Fibroblast of peridontal ligament (primary cell): ENCODE data around the gene FGFBP2.

Source experiments
- DNase-seq: peaks from one replicate; pipeline ENCODE4 v3.0.0-alpha.2; 2010; ENCODE audit errors: extremely low read depth

The FGFBP2 gene, protein sequence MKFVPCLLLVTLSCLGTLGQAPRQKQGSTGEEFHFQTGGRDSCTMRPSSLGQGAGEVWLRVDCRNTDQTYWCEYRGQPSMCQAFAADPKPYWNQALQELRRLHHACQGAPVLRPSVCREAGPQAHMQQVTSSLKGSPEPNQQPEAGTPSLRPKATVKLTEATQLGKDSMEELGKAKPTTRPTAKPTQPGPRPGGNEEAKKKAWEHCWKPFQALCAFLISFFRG

DNA sequence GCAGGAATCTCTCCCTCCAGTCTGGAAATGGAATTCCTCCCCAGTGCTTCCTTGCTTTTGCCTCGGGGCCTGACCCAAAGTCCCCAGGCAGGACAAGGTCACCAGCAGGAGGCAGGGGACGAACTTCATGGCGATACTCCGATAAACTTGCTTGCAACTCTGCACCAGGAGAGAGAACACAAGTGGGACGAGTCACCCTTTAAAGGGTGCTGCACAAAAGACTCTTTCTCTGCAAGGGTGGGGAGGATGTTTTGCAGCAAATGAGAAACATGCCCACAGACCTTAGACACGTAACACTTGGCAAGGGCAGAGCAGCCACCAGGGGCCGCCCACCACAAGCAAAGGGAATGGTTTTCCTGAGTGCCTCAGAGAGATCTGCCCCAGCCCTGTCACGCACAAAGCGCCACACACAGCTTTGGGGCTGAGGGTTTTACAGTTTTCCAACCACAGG, at the start of gene FGFBP2:
Gene FGFBP2, minus strand, starts transcription at position 175 of the 451 bp plus-strand sequence. Its CDS starts 46 bp downstream, at position 129.
- DNase-seq = peak; percentile 57

DNA sequence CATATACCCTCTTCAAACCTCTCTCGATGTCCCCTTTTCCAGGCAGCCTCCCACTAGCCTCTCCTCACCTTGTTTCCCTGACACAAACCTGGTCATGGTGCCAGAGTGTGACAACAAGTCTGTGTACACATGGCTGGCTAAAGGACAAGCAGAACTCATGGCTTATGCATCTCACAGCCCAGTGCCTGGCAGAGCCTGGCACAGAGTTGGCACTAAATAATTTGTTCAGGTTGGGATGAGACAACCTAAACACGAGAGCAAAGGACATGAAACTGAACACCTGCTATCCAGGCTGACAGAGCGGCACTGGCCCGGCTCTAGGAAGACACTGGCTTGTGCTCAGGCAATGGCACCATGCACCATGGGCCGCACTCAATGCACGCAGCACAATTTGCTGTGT, 48.2 kb upstream of the FGFBP2 start:
- no peak for DNase-seq

DNA sequence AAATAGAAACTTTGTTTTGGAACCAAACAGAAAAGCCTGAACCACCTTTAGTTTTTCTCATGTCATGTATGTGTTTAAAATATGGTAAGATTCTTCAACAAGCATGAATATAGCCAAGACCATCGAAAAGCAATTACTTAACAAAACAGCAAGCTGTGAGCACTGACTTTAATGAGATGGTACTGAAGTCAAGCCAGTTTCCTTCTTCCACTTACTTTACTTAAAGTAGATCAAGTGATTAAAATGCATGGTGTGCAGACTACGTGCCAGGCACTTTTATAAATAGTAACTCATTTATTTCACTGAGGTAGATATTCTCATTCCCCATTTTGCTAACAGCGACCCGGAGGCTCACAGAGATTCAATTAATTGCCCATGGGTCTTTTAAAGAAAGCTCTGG, 46.2 kb upstream of the FGFBP2 start:
- no peak for DNase-seq

DNA sequence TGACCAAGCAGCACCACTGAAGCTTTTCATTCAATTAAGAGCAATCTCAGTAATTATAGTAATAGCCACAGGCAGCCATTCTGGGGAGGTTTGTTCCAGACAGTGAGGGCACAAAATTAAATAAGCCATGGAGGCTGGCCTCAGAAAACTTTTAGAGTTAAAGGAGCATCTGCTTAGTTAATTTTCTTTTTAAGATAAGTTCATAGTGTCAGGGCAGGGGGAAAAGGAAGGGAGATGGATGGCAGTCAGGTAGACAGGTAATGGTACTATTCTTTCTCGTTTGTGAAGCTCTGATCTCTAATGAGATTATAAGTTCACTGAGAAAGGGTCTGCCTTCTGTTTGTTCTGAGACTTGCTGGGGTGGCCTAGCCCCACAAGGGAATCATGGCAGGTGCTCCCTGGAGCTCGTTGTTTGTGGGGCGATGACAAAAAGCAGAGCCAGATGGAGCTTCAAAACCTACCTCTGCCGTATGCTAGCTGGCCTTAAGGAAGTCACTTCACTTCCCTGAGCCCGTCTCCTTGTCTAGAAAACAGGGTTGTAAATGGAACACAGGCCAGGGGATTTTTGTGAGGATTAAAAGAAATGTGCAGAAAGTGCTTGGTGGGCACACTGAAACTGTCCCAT, 44.6 kb upstream of the FGFBP2 start:
- DNase-seq = no peak

DNA sequence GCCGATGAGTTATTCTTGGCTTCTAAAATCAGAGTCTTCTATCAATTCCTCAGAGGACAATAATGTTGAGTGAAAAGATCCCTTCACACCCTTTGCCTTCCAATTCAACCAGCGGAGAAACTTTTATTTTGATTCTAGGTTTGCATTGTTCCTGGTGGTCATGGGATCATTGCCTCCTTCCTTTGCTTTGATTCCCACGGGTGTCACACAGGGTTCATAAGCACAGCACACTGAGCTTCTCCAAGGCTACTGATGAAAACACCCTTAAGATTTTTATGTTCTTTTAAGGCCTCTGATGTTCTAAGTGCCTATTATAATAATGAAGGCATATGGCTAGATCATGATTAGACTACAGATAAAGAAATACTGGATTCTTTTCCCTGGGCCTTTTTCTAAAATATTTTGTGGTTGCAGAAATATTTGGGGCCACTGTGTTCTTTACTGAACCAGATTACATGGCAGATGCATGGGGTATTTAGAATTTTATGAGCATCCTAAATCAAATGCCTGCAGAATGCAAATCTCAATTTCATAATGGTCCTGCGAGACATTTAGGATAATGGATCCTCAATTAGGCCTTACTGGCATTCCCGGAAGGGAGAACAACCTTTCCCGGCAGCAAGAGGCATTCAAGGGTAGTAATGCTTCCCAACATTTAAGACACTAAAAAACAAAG, 43.9 kb upstream of the FGFBP2 start:
- DNase-seq = no peak

DNA sequence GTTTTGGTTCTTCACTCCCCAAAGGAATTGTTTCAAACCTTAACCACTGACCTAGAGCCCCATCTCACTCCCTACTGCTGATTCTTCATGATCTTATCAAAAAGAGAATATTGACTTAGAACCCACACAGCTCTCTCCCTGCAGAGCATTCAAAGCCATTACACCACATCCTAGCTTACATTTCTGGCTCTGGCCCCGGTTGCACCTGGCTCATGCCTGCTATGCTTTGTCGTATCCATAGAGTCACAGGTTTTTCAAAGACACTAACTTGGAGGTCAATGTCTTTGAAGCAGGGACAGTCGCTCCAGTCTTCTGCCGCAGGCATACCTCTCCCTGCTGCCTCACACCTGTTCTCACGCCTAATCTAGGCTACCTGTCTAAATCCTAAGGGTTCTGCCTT, 42.7 kb upstream of the FGFBP2 start:
- no peak for DNase-seq

DNA sequence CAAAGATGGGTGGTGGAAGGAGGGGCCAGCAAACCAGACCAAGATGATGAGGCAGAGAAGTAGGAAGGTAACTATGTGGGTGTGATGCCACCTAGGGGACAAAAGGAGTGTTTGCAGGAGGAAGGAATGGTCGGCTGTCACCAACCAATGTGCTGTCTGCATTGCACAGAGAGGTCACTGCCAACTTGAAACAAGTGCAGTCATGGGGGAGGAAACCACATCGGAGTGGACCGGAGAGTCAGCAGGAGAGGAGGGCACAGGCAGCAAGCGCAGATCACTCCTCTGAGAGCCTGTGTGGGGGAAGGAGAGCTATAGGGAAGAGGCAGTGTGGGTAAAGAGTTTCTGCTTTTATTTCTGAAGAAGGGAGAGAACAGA, 38.5 kb upstream of the FGFBP2 start:
- peak; percentile 77 for DNase-seq

DNA sequence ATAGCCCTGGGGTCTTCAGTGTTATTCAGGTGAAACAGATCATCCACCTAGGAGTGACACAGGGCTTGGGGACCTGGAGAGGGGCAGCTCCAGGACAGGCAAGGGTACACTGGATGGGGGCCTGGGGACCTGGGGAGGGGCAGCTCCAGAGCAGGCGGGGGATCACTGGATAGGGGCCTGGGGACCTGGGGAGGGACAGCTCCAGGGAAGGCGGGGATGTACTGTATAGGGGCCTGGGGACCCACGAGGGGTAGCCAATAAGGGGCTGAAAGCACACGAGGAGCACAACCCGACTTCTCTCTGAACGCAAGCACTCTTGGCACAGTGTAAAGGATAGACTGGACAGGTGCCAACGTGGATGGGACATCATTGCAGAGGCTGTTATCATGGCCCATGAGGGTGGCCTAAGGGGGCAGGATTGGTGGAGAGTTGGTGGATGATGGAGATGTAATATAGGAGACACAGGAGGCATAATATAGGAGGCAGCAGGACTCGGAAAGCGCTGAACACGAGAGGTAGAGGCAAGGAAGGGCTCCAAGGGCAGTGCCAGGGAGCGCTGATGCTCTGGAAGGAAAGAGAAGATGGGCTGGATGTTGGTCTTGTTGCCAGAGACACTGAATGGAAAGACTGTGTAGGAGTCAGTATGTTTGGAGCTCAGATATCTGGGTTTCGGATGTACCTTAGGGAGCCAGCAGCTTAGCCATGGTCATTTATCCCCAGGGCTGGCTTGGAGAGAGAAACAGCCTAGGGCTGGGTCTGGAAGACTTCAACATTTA, 37.9 kb upstream of the FGFBP2 start:
- DNase-seq = no peak

DNA sequence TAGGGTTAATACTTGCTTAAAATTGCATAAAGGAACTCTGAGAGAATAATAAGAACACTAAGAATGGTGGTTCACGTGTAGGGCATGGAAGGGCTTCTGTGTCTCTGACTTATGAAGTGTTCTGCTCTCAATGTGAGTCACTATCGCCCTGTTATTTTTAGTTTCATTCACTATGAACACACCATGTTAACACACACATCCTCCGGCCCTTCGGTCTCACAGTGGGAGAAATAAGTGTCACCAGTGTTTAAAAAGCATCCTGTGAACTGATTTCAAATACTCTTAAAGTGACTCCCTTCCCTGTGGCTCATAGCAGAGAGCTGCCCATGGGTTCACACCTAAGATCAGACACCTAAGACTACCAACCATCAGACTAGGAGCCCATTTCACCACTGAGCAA, 33.8 kb upstream of the FGFBP2 start:
- no peak for DNase-seq

DNA sequence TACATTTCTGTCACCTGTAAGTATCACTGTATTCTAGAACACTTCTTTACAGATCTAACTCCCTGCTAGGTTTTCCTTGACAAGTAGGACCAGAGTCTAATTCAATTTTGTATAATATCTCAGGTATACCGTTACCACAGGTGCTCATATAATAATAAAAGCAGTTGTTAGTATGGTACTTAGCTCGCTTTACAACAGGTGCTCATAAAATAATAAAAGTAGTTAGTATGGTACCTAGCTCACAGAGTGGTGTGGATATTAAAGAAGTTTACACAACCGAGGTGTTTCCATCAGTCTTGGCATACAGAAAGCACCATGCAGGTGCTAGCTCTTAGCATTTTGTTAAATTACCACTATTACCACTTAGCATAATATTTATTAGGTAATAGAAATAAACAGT, 32.9 kb upstream of the FGFBP2 start:
- no peak for DNase-seq

DNA sequence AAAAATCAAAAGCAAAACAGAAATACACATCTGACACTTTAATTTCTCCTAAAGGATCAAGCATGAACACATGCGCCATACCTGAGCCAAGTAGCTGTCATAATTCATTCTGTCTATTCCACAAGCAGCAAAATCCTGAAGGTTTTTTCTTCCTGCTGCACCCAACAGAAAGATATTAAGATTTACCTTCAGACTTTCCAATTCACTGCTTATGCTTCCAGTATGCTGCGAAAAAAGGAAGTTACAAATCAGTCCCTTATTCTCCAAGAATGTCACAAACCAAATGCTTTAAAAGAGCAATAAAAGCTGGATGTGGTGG, 29.2 kb upstream of the FGFBP2 start:
- no peak for DNase-seq

DNA sequence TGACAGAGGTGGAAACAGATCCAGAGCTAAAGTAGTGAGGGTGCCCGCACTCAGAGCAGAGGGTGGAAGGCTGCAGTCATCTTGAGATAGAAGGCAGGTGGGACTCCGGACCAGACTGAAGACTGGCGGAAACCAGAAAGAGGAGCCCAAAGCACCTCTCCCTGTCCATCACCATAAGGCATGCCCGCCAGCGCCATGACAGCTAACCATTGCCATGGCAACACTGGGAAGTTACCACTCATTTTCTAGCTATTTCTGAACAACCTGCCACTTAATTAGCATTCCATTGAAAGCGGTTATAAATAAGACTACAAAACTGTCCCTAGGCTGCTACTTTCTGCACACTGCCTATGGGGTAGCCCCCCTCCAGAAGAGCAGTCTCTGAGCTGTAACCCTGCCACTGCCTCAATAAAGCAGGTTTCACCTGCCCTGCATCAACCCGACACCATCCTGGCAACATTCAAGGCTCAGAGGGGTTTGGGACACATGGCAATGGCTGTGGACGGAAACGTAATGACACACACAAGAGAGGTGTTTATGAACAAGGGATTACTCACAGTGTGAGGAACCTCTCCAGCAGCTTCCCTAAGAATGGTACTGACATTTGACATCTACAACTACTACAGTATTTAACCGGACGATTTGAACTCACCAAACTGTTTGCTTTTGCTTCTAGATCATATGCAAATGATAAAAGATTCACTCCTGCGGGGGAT, 27.8 kb upstream of the FGFBP2 start:
- DNase-seq = no peak

DNA sequence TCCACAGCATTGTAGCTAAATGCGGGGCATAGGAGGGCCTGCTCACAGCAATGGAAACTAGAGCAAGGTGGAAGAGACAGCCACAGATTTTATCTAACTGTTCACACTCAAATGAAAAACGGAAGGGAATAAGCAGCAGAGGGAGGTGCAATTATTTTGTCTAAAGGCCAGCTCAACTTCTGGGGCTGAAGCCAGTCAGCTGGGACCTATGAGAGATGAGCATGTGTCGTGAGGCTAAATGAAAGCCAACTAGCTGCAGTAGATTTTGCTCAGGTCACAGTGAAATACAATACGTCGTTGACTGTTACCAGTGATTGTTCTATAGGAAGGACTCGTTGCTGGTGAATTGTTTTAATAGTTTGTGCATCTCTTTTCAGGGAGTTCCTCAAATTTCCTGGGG, 26.4 kb upstream of the FGFBP2 start:
- no peak for DNase-seq

DNA sequence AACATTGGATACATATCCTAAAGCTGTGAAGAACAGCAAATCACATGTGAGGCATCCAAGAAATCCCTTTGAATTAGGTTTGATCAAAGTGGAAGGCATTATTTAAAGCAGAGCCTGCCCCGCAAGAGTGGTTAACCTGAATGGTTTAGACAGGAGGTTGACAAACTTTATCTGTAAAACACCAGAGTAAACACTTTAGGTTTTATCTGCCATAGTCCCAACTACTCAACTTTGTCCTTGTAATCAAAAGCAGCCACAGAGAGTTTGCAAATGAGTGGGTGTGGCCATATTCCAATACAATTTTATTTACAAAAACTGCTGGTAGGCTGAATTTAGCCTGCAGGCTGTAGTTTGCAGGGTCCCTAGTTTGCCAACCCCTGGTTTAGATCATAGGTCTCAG, 25.2 kb upstream of the FGFBP2 start:
- DNase-seq = no peak

DNA sequence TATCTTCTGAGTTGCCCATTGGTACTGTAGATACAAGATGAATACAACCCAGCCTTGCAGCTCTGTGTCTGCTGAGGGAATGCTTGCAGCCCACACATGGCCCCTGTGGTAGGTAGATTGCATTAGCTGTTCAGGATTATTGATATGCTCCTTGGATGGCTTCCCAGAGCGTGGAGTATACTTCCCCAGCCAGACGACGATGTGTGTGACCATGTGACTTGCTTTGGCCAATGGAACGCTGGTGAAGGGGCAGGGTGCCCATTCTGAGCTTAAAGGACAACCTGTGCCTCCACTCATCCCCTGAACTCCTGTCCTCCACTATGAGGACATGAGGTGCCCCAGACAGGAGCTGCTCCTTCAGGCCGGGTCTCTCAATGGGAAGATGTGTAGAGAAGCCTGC, 23.9 kb upstream of the FGFBP2 start:
- DNase-seq = no peak

DNA sequence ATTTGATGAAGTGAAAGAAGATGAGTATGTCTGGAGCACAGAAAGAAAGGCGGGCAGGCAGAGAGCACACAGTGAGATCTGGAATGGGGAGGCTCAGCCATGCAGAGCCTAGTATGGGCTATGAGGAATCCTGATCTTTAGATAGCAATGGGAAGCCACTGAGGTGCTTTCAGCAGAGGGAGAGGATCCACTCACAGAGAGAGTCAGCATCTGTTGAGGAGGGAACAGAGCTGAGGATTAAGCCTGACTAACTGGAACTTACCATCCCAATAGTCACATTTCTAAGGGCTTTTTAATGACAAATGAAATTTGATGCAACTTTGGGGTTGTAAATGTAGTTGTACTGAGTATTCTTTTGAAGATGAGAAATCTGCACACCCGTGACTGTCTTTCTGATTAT, 20.6 kb upstream of the FGFBP2 start:
- DNase-seq = no peak

DNA sequence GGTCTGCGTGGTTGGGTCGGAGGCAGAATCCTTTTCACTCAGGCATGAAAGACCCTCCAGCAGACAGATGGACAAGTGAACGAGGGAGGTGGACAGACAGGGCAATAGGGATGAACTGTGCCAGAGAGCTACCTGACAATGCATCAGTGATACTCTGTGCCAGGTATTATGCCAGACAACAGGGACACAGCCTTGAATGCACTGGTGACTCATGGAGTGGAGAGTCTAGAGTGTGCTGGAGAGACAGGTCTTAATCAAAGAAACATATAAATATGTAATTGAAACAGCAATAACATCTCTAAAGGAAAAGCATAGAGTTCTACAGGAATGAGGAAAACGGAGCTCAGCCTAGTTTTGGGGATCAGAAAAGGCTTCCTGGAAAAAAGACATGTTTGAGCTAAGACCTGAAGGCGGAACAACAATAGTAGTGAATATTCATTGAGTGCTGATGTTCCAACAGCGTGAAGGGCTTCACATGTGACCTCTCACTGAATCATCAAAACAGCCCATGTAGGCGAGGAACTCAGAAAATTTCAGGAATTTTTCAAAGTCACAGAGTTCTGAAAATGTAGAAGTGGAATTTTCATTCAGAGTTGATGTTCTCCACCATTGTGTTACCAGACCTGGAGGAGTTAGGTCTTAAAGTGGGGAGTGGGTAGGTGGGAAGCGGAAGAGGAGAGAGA, 20.0 kb upstream of the FGFBP2 start:
- no peak for DNase-seq

DNA sequence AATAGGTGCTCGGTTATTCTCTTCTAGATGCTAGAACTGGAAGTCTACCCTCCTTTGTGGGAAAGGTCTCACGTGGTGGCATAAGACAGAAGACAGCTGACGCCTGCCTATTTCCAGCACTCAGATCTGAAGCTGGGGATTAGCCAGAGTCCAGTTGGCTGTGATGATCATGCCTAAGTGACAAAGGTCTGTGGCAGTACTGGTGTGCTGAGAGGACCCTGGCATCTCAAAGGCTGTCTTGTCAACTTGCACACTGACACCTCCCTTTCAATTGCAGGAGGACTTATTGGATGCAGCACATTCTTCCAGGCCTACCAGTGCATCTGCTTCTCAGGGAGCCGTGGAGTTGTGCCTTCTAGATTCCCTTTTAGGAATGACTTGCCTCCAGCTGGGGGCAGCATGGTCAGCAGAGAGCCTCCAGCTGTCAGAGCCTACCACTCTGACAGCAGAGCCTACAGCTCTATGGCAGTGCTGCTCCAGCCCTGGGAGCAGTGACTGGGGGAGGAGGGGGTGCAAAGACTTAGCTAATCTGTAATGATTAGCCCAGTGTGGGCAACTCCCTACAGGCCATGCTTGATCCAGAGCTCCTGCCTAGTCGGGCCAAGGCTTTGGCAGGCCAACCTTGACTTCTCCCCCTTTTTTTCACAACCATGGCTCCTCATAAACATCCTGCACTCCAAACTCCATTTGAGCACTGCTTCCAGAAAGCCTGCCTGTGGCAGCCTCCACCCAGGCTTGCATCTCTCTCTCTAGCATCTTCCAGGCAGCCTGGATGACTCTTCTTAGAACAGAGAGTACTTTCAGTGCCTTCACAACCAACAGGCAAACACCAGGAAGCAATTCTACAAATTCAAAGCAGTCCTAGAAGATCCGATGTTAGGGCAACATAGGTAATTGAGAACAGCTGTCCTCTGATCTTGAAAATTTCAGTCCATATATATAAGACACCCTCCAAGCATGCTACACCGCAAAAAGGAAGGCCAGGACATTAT, 13.8 kb upstream of the FGFBP2 start:
- peak; percentile 23 for DNase-seq

DNA sequence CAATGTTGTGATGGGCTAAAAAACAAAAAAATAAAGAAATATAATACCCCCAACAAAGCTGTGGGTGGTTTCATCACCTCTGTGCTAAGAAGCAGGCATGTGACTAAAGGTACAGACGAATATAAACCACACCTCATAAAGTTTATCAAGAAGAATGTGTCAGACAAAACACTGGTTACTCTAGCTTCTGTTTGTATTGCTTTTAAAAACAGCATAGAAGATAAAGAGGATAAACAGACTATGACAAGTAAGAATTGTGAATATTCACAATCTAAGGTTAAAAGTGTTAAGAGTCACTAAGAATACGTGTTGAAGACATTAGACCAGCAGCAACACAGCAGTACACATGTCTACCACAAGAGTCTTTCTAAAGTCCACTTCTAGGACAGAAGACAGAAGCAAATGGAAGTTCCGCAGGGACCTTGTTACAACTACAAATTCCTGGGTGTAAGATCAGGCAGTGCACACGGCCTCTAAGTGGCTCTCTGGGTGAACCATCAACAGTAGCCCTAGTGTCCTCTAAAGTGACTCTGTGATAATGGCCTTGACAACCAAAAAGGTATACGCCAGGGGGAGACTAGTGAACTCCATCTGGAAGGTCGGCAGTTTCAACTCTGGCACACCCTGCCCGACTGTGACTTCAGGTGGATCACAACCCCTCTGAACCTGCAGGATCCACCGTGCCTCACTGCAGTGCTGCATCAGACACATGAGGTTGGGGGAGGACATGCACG, 8.3 kb upstream of the FGFBP2 start:
- no peak for DNase-seq
